ENCODE results near the gene PLCD3.

PLCD3 gene

DNA sequence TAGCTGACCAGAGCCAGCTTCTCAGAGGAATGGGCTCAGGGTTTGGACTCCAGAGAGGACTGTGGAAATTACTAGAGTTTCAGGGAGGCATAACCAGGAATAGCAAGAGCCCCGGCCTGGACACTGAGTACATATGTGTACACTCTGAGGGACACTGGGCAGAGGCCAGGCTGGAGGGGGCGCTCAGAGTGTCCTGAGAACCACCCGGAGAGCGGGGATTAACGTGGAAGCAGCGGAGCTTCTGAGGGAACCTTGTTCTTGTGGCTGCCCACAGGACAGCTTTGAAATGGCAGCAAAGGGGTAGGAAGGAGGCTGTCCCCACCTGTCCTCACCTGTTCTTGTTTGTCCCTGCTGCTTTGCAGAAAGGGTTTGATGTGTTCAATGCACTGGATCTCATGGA is 27.8 kb downstream of the PLCD3 start:
- DNase-seq (ENCODE audit: extremely low read depth in 1 of 2, low read depth in 1 of 2): no peak

DNA sequence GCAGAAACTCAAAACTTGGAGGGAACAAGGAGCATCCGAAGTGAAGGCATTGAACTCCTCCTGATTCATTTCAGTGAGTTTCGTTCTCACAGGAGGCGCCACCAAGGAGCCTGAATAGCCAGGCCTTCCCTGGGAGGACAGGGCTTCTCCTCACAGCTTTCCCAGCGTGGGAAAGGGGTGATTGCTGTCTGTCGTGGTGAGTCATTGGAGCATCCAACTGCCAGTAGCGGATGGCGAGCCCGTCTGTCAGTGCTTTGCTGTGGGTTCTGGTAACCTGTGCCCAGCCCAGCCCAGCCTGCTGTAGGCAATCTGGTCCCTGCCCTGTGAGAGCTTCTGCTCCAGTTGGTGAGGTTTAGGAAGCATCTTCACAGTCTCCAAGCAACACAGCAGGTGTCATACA is 28.3 kb downstream of the PLCD3 start:
- DNase-seq (ENCODE audit: extremely low read depth in 1 of 2, low read depth in 1 of 2): no peak

DNA sequence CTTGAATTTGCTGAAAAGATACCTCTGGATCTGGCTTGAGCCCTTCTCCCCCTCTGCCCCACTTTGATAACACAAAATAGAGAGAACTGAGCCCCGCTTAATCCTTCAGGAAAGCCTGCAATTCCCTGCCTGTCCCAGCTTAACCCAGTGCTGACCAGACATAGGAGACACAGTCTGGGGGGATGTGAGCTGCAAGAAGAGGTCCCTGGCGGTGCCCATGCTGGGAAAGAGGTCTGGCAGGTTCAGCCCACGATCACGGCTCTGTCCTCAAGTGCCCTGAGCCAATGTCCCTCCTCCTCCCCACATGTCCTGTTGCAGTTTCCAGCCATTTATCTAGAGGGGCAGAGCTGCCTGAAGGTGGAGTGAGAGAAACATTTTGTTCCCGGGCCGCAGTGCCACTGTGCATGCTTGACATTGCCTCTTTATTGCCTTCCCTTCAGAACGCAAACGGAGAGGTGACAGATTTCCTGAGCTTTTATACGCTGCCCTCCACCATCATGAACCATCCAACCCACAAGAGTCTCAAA is 29.0 kb downstream of the PLCD3 start:
- DNase-seq (ENCODE audit: extremely low read depth in 1 of 2, low read depth in 1 of 2): no peak

DNA sequence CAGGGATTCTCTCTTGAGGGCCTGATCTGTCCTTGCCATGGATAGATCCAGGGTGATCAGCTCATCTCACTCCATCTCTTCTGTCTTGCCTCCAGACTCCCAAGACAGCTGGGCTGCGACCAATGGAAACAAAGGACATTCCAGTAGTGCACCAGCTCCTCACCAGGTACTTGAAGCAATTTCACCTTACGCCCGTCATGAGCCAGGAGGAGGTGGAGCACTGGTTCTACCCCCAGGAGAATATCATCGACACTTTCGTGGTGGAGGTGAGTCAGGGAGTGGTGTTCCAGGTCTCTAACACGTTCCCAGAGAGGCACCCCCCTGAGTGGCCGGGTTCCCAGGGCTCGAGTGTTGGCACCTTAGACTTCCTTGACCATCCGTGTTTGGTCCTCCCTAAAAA is 29.5 kb downstream of the PLCD3 start:
- DNase-seq (ENCODE audit: extremely low read depth in 1 of 2, low read depth in 1 of 2): no peak

DNA sequence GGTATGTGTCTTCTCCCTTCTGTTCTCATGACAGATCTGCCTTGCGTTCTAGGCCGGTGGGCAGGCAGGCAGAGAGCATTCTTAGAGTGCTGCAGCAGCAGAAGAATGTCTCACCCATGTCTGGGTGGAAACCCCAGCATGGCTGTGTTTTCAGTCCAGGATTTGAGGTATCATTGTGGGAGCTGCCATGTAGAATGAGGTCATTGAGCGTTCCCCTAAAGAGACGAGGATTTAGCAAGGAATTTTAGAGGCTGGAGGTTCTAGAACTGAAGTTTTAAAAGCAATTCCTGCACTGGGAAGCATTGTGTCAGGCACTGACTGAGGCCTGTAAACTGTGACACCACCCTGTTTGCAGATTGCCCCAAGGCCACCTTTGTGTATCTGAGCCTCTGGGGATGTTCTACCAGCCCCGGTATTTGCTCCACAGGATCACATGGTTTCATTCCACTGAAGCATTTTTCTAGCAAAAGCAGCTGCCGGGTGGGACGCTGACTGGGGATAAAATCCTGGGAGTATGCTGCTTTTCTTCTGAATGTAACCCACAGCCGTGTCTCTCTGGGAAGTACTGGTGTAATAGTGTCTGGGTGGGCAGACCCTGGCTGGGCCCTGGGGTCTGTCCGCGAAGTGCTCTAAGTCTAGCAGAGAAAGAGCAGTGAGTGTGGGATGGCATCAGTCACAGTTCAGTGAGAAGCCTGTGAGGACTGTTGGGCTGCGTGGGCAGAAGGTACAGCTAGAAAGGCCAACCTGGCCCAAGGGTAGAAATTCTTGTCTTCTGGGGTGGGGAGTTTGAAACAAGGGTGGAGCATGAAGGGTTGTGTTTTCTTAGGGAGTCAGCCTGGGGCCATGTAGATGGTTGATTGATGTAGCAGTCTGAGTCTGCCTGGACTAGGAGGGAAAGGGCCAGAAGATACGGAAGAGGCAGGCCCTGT is 30.2 kb downstream of the PLCD3 start:
- no peak for DNase-seq (ENCODE audit: extremely low read depth in 1 of 2, low read depth in 1 of 2)

DNA sequence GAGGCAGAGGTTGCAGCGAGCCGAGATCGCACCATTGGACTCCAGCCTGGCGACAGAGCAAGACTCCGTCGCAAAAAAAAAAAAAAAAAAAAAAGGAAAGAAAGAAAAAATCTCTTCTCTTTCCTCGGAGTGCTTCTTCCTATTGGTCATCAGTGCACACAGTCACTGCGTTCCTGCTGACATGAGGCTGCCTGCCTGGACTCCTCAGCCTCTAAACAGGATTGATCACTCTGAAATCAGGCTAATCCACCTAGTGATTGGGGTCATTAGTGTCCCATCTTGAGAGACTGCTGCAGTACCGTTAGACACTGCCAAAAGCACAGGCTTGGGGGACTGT is 30.8 kb downstream of the PLCD3 start:
- no peak for DNase-seq (ENCODE audit: extremely low read depth in 1 of 2, low read depth in 1 of 2)

DNA sequence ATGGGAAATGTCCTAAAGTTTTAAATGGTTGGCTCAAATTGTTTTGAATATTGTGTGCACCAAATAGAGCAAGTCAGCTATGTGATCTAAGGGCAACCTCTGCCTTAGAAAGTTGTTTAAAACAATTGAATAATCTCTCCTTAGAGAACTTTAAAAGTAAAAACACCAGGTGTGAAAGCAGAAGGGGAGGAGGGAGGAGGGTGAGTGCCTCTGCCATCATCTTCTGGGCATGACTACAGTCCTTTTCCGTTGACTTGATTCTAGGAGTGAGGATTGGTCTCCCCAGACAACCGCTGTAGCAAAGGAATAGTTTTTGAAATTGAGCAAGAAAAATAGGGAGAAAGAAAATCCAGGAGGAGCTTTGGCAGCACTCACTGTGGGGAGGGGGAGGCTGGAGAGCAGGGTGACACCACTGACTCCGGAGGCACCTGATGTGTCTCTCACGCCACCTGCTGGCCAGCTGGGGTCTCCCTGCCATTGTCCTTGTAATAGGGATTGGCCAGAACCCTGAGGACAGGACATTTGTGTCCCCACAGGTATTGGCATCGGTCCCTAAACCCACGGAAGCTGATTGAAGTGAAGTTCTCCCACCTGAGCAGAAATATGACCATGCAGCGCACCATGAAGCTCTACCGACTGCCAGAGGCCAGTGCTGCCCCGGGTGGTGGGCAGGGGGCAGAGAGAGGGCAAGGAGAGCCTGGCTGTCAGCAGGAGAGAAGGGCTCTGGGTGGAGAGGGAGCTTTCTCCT is 33.3 kb downstream of the PLCD3 start:
- DNase-seq (ENCODE audit: extremely low read depth in 1 of 2, low read depth in 1 of 2): peak; percentile 40 to 60

DNA sequence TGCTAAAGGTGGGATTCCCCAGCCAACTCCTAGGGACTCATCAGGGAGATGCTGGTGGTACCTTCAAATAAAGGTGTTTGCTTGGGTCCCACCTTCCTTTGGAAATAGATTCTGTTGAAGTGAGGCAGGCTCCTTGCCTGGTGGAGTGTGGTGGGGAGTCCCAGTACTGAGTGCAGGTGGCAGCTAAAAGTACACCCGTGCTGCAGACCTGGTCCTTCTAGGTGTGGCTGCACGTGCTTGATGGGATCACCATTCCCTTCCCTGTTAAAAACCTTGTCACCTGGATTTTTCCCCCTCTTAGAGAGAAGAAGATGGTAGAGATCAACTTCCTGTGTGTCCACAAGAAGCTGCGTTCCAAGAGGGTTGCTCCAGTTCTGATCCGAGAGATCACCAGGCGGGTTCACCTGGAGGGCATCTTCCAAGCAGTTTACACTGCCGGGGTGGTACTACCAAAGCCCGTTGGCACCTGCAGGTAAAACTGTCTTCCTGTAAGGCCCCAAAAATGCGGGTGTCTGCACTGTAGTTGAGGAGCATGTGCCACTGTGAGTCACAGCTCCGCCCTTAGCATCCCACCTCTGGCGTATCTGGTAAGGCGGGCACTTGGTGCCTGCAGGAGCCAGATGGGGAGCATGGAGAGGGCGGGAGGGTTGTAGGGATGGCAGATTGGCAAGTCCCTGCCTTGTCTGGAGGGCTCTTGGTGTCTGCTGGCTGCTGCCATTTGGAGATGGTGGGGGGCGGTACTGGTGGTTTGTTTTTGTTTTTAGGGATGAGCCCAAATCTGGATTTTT is 34.0 kb downstream of the PLCD3 start:
- DNase-seq (ENCODE audit: extremely low read depth in 1 of 2, low read depth in 1 of 2): no peak

DNA sequence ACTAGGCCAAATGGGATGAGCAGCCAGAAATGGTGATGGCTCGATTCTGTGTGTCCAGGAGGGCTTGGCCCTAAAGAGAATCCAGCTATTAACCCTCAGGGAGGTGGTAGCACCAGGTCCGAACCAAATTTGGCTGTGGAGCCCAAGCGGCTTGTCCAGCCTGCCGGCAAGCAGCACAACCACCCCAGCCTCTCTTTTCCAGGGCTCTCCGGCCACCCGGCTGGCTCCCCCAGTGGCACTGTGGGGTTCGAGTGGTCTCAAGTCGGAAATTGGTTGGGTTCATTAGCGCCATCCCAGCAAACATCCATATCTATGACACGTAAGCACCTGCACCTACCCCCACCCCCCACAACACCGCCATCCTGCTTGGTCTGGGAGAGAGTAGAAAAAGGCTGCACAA is 35.4 kb downstream of the PLCD3 start:
- no peak for DNase-seq (ENCODE audit: extremely low read depth in 1 of 2, low read depth in 1 of 2)

DNA sequence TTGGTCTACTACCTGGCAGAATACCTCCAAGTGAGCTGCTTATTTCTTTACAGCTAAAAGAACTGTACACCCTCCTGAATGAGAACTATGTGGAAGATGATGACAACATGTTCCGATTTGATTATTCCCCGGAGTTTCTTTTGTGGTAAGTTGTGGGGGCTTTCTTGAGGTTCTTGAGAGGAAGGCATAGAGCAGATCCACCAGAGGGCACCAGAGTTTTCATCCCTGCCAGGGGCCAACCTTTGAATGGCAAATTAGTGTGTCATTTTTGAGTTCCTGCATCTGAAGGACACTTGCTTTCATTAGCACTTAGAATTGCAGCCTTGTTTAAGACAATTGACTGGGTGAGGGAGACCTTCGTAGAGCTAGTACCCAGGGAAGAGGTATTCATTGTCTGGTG is 36.2 kb downstream of the PLCD3 start:
- DNase-seq (ENCODE audit: extremely low read depth in 1 of 2, low read depth in 1 of 2): no peak

DNA sequence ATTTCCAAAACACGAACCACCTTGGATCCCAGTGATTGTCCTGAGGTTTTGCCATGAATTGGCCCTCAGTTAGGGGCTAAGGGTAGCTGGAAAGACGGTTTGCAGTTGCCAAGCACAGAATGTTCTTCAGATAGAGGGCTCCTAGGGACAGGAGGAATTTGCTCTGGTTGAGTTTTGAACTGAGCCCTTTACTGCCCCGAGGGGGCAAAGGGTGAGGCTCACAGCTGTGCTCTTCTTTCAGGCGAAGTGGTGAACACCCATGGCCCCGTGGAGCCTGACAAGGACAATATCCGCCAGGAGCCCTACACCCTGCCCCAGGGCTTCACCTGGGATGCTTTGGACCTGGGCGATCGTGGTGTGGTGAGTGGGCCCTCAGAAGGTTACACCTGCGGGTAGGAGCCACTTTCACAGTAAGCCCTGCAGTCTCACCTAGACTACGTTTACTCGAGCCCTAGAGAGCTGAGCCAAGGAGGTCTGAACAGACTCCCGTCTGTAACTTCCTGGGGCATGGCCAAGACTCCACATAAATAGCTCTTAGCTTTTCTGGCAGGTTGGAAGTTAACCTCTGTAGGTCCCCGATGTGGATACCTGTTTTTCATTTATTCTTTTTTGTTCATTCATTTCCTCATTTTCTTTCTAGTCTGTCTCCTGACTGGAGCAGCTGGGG is 38.7 kb downstream of the PLCD3 start:
- DNase-seq (ENCODE audit: extremely low read depth in 1 of 2, low read depth in 1 of 2): no peak

DNA sequence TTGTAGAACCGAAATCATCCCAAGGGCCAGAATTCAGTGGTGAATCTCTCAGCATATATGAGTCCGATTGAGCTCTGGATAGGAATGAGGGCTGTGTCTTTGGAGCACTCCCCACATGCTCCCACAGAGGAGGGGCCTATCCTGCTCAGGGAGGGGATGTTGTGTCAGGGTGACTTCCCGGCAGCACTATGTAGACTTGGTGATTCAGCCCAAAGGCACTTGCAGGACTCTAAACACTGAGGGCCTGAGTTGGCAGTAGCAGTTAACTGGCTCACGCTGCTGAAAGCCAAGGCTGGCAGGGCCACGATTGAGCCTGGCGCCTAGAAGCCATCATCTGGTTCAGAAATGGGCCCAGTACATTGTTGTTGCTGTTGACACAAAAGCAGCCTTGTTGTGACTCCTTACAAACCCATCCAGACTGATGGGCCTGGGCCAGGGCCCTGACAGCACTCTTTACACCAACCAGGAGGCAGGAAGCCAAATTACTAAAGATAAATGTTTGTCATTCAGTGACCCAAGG is 39.3 kb downstream of the PLCD3 start:
- DNase-seq (ENCODE audit: extremely low read depth in 1 of 2, low read depth in 1 of 2): no peak

DNA sequence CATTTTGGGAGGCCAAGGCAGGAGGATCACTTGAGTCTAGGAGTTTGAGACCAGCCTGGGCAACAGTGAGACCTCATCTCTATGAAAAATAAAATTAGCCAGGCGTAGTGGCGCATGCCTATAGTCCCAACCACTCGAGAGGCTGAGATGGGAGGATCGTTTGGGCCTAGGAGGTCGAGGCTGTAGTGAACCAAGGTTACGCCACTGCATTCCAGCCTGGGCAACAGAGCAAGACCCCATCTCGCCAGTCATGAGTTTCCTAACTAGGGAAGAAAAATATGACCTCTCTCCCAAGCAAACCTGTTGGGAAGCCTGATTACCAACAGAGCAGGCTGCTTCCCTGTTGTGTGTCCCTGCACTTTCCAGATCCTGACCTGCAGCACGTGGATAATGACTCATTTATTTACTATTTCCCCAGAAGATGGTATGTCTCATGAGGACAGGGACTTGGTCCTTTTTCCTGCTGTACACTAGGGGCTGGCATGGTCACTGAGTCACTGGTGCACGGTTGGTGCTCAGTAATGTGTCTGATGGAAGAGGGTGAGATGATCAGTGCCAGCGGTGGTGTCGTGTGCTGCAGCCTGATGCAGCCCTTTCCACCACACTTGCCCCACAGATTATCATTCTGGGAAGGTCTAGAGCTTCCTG is 40.4 kb downstream of the PLCD3 start:
- no peak for DNase-seq (ENCODE audit: extremely low read depth in 1 of 2, low read depth in 1 of 2)

DNA sequence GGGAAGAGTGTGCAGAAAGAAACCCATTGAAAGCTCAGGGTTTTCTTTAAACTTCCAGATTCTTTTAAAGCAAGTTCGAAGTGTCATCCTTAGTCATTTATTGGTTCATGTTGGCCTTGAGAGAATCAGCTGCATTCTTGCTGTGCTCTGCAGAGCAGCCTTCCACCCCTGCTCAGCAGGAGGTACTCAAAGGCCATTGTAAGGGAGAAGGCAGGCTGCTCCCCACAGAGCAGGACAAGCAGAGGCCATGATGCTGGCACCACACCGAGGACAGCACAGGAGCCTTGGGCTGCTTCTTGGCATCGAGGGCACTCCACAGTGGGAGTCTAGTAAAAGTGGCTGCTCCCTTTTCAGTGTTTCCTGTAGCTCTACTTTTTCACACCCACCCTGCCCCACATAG is 41.6 kb downstream of the PLCD3 start:
- no peak for DNase-seq (ENCODE audit: extremely low read depth in 1 of 2, low read depth in 1 of 2)

DNA sequence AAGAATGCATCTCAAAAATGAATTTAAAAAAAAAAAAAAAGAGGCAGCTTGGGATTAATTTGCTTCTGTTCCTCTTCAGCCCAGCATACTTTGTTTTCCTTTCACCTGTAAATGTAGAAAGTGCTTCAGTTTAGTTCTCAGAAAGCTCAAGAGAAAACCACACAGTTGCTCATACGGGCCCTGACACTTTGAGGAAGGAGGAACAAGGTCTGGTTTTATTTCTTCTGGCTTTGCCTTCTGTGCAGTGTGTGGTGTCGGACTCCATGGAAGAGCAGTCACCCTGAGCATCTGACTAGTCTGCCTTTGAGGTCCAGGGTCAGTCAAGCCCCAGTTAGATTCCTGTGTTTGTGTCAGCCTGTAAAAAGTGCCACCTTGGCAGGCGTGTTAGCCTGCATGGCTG is 43.6 kb downstream of the PLCD3 start:
- no peak for DNase-seq (ENCODE audit: extremely low read depth in 1 of 2, low read depth in 1 of 2)

DNA sequence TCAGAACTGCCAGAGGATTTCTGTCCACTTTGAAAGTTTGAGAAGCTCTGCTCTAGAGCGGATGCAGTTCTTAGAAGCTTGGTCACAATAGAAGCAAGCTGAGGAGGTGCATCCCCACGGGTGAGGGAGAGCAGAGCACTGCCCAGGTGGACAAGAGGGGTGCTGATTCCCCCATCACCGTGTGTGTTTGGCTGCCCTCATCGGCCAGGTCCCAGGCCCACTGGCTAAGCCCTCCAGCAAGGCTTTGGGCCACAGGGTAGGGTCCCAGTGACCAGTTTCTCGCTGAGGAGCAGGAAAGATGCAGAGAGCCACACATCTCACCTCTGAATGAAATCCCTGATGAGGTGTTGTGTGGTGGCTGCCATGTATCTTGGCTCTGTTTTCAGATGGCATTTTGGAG is 44.3 kb downstream of the PLCD3 start:
- DNase-seq (ENCODE audit: extremely low read depth in 1 of 2, low read depth in 1 of 2): no peak

DNA sequence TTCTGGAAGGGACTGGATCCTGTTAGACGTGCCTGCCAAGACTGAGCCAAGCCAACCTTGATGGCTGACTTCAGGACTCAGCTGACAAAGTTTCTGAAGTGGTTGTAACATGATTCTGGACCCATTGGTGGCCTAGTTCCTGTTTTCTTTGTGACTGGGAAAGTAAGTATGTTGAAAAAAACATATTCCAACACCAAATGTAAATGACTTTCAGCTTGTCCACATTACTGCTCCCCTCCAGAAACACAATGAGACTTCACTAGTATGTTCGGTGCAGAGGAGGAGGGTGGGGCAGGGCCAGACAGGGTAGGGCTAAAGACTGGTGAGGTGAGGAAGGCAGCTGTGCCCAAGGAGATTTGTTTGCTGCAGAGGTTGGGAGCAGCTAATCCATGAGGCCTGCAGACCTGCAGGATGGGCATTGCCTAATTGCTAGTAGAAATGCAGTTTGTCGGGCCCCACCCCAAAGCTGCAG is 44.8 kb downstream of the PLCD3 start:
- no peak for DNase-seq (ENCODE audit: extremely low read depth in 1 of 2, low read depth in 1 of 2)

DNA sequence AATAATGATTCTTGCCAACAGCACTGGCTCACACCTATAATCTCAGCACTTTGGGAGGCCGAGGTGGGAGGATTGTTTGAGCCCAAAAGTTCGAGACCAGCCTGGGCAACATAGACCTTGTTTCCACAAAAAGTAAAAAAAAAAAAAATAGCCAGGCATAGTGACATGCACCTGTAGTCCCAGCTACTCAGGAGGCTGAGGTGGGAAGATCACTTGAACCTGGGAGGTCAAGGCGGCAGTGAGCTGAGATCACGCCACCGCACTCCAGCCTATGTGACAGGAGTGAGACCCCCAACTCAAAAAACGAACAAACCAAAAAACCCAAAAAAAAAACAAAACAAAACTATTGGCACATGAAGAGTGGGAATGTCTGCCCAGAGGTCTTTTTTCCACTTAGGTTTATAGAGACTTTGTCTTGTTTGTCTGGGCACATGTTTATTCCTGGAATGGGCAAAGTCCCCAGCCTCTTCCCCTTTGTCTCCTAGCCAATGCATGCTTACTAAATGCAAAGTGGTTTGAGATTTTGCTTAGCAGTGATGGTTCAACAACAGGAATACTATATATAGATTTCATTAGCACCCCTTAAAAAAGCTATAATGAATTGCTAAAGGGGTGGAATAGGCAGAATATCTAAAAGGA is 45.3 kb downstream of the PLCD3 start:
- no peak for DNase-seq (ENCODE audit: extremely low read depth in 1 of 2, low read depth in 1 of 2)

DNA sequence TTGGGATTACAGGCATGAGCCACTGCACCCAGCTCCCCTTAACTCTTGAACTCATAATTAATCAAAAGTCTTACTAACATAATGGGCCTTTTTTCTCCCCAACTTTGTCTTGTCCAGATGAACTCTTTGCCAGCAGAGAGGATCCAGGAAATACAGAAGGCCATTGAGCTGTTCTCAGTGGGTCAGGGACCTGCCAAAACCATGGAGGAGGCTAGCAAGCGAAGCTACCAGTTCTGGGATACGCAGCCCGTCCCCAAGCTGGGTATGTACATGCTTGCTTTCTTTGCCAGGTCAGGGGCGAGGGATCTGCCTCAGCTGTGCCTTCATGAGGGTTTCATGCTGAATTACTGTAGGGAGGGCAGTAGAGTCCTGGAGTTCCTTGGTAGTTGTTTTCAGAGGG is 45.9 kb downstream of the PLCD3 start:
- no peak for DNase-seq (ENCODE audit: extremely low read depth in 1 of 2, low read depth in 1 of 2)

Measured in stimulated activated CD8-positive, alpha-beta memory T cell treated with anti-CD3 and anti-CD28 coated beads, Interleukin-7, amount 100 ng/mL, for 48 hours (primary cell).